ENCODE data around the gene RUNX3.

The RUNX3 gene

GRCh38 chr1:24954631-24955030, 24.6 kb upstream of the RUNX3 start:
- TF ChIP-seq ZNF391 (tag by site-specific recombination; IDR thresholded peaks at IDR 0.05; ENCODE audit: borderline replicate concordance, low read depth) (no peak), SCRT2 (tag by site-specific recombination; IDR thresholded peaks at IDR 0.05) (no peak), ZNF473 (tag by site-specific recombination; IDR thresholded peaks at IDR 0.05) (no peak), ZBTB1 (tag by site-specific recombination; IDR thresholded peaks at IDR 0.05) (no peak), HIC1 (tag by site-specific recombination; IDR thresholded peaks at IDR 0.05) (no peak), ZNF747 (tag by site-specific recombination; IDR thresholded peaks at IDR 0.05) (no peak), ZNF596 (tag by site-specific recombination; IDR thresholded peaks at IDR 0.05) (no peak), ZNF274 (IDR thresholded peaks at IDR 0.05; ENCODE audit: low read length) (no peak), ZNF274 (tag by site-specific recombination; IDR thresholded peaks at IDR 0.05; ENCODE audit: borderline replicate concordance) (no peak), ZBTB48 (tag by site-specific recombination; IDR thresholded peaks at IDR 0.05) (no peak)
- no peaks in the 10 kb centered on the region for H3K4me1 ChIP-seq (ENCODE audit: control insufficient read depth, insufficient read depth, low read length)
- ChIA-PET POLR2A (no interaction called here), CTCF (no interaction called here)
- H3K9me3 ChIP-seq (ENCODE audit: control insufficient read depth, insufficient read depth, low read depth, low read length) = no peaks in the 10 kb centered on the region
- H3K36me3 ChIP-seq (ENCODE audit: control insufficient read depth in 2 of 2, insufficient read depth in 1 of 2, low read length in 2 of 2) = no peaks in the 10 kb centered on the region
- no peak overlapping the region for H3K4me3 ChIP-seq (ENCODE audit: low read depth, low read length)
- H3K27ac ChIP-seq (ENCODE audit: extremely low read depth, low read depth, low read length) = no peak overlapping the region

GRCh38 chr1:24954022-24954421, 23.9 kb upstream of the RUNX3 start:
- no peaks in the 10 kb centered on the region for H3K4me1 ChIP-seq (ENCODE audit: control insufficient read depth, insufficient read depth, low read length)
- H3K9me3 ChIP-seq (ENCODE audit: control insufficient read depth, insufficient read depth, low read depth, low read length) = no peaks in the 10 kb centered on the region
- H3K36me3 ChIP-seq (ENCODE audit: control insufficient read depth in 2 of 2, insufficient read depth in 1 of 2, low read length in 2 of 2) = no peaks in the 10 kb centered on the region
- ChIA-PET POLR2A (no interaction called here), CTCF (interaction anchor here (0.6 to 0.7 kb wide), 2 partner anchors 15 to 87 kb away, joined by 3 to 4 read pairs; no protein-coding TSS in a partner anchor)
- no peak for TF ChIP-seq ZNF174 (tag by site-specific recombination; IDR thresholded peaks at IDR 0.05)
- TF ChIP-seq ZNF146 (tag by site-specific recombination; IDR thresholded peaks at IDR 0.05) = no peak
- TF ChIP-seq ZNF600 (tag by site-specific recombination; IDR thresholded peaks at IDR 0.05) = no peak
- TF ChIP-seq ZBTB49 (tag by site-specific recombination; IDR thresholded peaks at IDR 0.05; ENCODE audit: low read depth) = no peak
- TF ChIP-seq ZNF518A (tag by site-specific recombination; conservative IDR thresholded peaks at IDR 0.05; ENCODE audit: low read depth) = no peak
- TF ChIP-seq ZBTB6 (tag by site-specific recombination; IDR thresholded peaks at IDR 0.05) = no peak
- TF ChIP-seq ZNF585B (tag by site-specific recombination; IDR thresholded peaks at IDR 0.05) = no peak
- TF ChIP-seq ZBTB20 (tag by site-specific recombination; IDR thresholded peaks at IDR 0.05) = no peak
- TF ChIP-seq ZNF768 (tag by site-specific recombination; IDR thresholded peaks at IDR 0.05) = no peak
- TF ChIP-seq ZNF426 (tag by site-specific recombination; IDR thresholded peaks at IDR 0.05) = no peak
- TF ChIP-seq ZNF184 (tag by site-specific recombination; IDR thresholded peaks at IDR 0.05) = no peak
- TF ChIP-seq ZNF37A (tag by site-specific recombination; IDR thresholded peaks at IDR 0.05) = no peak
- no peak overlapping the region for H3K4me3 ChIP-seq (ENCODE audit: low read depth, low read length)
- H3K27ac ChIP-seq (ENCODE audit: extremely low read depth, low read depth, low read length) = no peak overlapping the region

All from HEK293 (cell line).